Activated CD8-positive, alpha-beta memory T cell treated with anti-CD3 and anti-CD28 coated beads, Interleukin-2, amount 10 ng/mL, durations not matched to agents 7 days and 5 days (primary cell): ENCODE data around the gene KRTAP5-3. TPM values are rescaled to one million over a fixed set of nuclear protein-coding genes. Genes with fewer than 3 reads are reported as not detected.

Experiments
- ATAC-seq: fragments of 150-1000 bp; cut with Tn5 transposase; one replicate; pipeline ENCODE4 v1.10.0; 2021; ENCODE audit warnings: moderate library complexity
- CTCF ChIA-PET: fragments of 350-600 bp; sonication (Branson Sonifier 250); formaldehyde crosslinking; loops from one replicate; lab custom pipeline; 2021; ENCODE audit warnings: antibody characterized with exemption; lab: Charles Lee
- DNase-seq: peaks from one replicate; pipeline ENCODE4 v3.0.0-alpha.2; 2020
- H3K27ac Mint-ChIP-seq: one replicate; pipeline ENCODE4 v1.8.0; 2021; ENCODE audit warnings: mild to moderate bottlenecking, mixed read lengths
- H3K27me3 Mint-ChIP-seq: one replicate; pipeline ENCODE4 v1.8.0; 2021; ENCODE audit warnings: mixed read lengths
- H3K36me3 Mint-ChIP-seq: one replicate; pipeline ENCODE4 v1.8.0; 2021; ENCODE audit warnings: mild to moderate bottlenecking, mixed read lengths
- H3K4me1 Mint-ChIP-seq: one replicate; pipeline ENCODE4 v1.8.0; 2021; ENCODE audit warnings: mixed read lengths
- H3K4me3 Mint-ChIP-seq: one replicate; pipeline ENCODE4 v1.8.0; 2021; ENCODE audit warnings: mild to moderate bottlenecking, moderate library complexity, mixed read lengths
- H3K9me3 Mint-ChIP-seq: one replicate; pipeline ENCODE4 v1.8.0; 2022; ENCODE audit warnings: low read depth, mixed read lengths
- total RNA-seq, 2 experiments: library from RNA; stranded (reverse); gene quantifications; one replicate each; pipeline ENCODE4 v1.2.3, GENCODE V29; 2021

The KRTAP5-3 gene
- total RNA-seq, 2 experiments from 2014 or later = not detected

- CTCF ChIA-PET = interaction anchor here (2.1 to 3.5 kb wide), 2 partner anchors 12 to 16 kb away, joined by 5 to 20 read pairs; no protein-coding TSS in a partner anchor
- ATAC-seq = no peak
Measured at GRCh38 chr11:1562469-1563148, 45.7 kb downstream of the KRTAP5-3 start.

GRCh38 chr11:1561955-1562354 lies 46.3 kb downstream of the KRTAP5-3 start:
- no peak for ATAC-seq
- H3K4me3 Mint-ChIP-seq = no peak overlapping the region
- H3K4me1 Mint-ChIP-seq = no peaks in the 10 kb centered on the region
- CTCF ChIA-PET = no interaction called here
- H3K36me3 Mint-ChIP-seq = no peaks in the 10 kb centered on the region
- DNase-seq = no peak
- H3K27ac Mint-ChIP-seq = no peak overlapping the region
- no peaks in the 10 kb centered on the region for H3K27me3 Mint-ChIP-seq
- no peaks in the 10 kb centered on the region for H3K9me3 Mint-ChIP-seq

More at GRCh38 chr11:1562469-1563148, 45.7 kb downstream of the KRTAP5-3 start:
- H3K27me3 Mint-ChIP-seq = no peaks in the 10 kb centered on the region
- DNase-seq = no peak
- no peak overlapping the region for H3K4me3 Mint-ChIP-seq
- no peak overlapping the region for H3K27ac Mint-ChIP-seq
- H3K9me3 Mint-ChIP-seq = no peaks in the 10 kb centered on the region
- H3K36me3 Mint-ChIP-seq = no peaks in the 10 kb centered on the region
- H3K4me1 Mint-ChIP-seq = no peaks in the 10 kb centered on the region

- Mint-ChIP-seq H3K27me3 (no peaks in the 10 kb centered on the region), H3K27ac (no peak overlapping the region), H3K4me3 (no peak overlapping the region), H3K9me3 (no peaks in the 10 kb centered on the region), H3K4me1 (no peaks in the 10 kb centered on the region), H3K36me3 (no peaks in the 10 kb centered on the region)
- DNase-seq = no peak
- ATAC-seq = no peak
- CTCF ChIA-PET = no interaction called here
Measured at GRCh38 chr11:1561266-1561665, 47.0 kb downstream of the KRTAP5-3 start.

- CTCF ChIA-PET = interaction anchor here (1.1 kb wide), 1 partner anchor 14 kb away, joined by 5 read pairs; no protein-coding TSS in a partner anchor
- Mint-ChIP-seq H3K9me3 (no peaks in the 10 kb centered on the region), H3K27ac (no peak overlapping the region), H3K4me3 (no peak overlapping the region), H3K36me3 (no peaks in the 10 kb centered on the region), H3K27me3 (no peaks in the 10 kb centered on the region), H3K4me1 (no peaks in the 10 kb centered on the region)
- DNase-seq (no peak), ATAC-seq (no peak)
Measured at GRCh38 chr11:1560649-1561251, 47.5 kb downstream of the KRTAP5-3 start.

- no peak for DNase-seq
- CTCF ChIA-PET = interaction anchor here (1.1 to 1.2 kb wide), 2 partner anchors 13 to 15 kb away, joined by 5 read pairs; no protein-coding TSS in a partner anchor
- ATAC-seq = no peak
- H3K27me3 Mint-ChIP-seq = no peaks in the 10 kb centered on the region
- H3K36me3 Mint-ChIP-seq = no peaks in the 10 kb centered on the region
- no peak overlapping the region for H3K27ac Mint-ChIP-seq
- no peaks in the 10 kb centered on the region for H3K4me1 Mint-ChIP-seq
- H3K9me3 Mint-ChIP-seq = no peaks in the 10 kb centered on the region
- no peak overlapping the region for H3K4me3 Mint-ChIP-seq
Measured at GRCh38 chr11:1560002-1560648, 48.1 kb downstream of the KRTAP5-3 start.

GRCh38 chr11:1559111-1559951 lies 48.9 kb downstream of the KRTAP5-3 start:
- DNase-seq (no peak), ATAC-seq (no peak)
- Mint-ChIP-seq H3K27me3 (no peaks in the 10 kb centered on the region), H3K36me3 (no peaks in the 10 kb centered on the region), H3K9me3 (no peaks in the 10 kb centered on the region), H3K4me1 (no peaks in the 10 kb centered on the region), H3K4me3 (no peak overlapping the region), H3K27ac (no peak overlapping the region)
- CTCF ChIA-PET = interaction anchor here (0.9 to 1.2 kb wide), 2 partner anchors 12 to 13 kb away, joined by 3 to 5 read pairs; no protein-coding TSS in a partner anchor

- Mint-ChIP-seq H3K9me3 (no peaks in the 10 kb centered on the region), H3K4me3 (no peak overlapping the region), H3K27me3 (no peaks in the 10 kb centered on the region), H3K4me1 (no peaks in the 10 kb centered on the region), H3K27ac (no peak overlapping the region), H3K36me3 (no peaks in the 10 kb centered on the region)
- no peak for ATAC-seq
- DNase-seq = no peak
- CTCF ChIA-PET = interaction anchor here (0.9 kb wide), 1 partner anchor 12 kb away, joined by 3 read pairs; no protein-coding TSS in a partner anchor
Measured at GRCh38 chr11:1558775-1559110, 49.5 kb downstream of the KRTAP5-3 start.

- H3K4me1 Mint-ChIP-seq = no peaks in the 10 kb centered on the region
- no peaks in the 10 kb centered on the region for H3K36me3 Mint-ChIP-seq
- no peaks in the 10 kb centered on the region for H3K9me3 Mint-ChIP-seq
- CTCF ChIA-PET = interaction anchor here (0.9 kb wide), 1 partner anchor 12 kb away, joined by 3 read pairs; no protein-coding TSS in a partner anchor
- DNase-seq = no peak
- H3K4me3 Mint-ChIP-seq = no peak overlapping the region
- ATAC-seq = no peak
- no peaks in the 10 kb centered on the region for H3K27me3 Mint-ChIP-seq
- no peak overlapping the region for H3K27ac Mint-ChIP-seq
Measured at GRCh38 chr11:1557904-1558774, 50.1 kb downstream of the KRTAP5-3 start.

Other genes starting within 250 kb of the KRTAP5-3 start
- under 1 TPM in 1 of 2 experiments, not detected in 1; 0.40 TPM for gene BRSK2, start 218.5 kb downstream of the KRTAP5-3 start, total RNA-seq
- gene MOB2, start 121.7 kb downstream of the KRTAP5-3 start, total RNA-seq = 10 to 100 TPM; 34.1 to 34.7 TPM
- 1 to 10 TPM in 1 of 2 experiments, under 1 TPM in 1; 0.50 to 1.1 TPM for gene DUSP8, start 36.2 kb downstream of the KRTAP5-3 start, total RNA-seq
- not detected for gene KRTAP5-1, start 23.2 kb downstream of the KRTAP5-3 start, total RNA-seq
- gene KRTAP5-2, start 10.2 kb downstream of the KRTAP5-3 start, total RNA-seq = not detected
- gene KRTAP5-4, start 13.7 kb upstream of the KRTAP5-3 start, total RNA-seq = not detected
- gene KRTAP5-5, start 21.3 kb upstream of the KRTAP5-3 start, total RNA-seq = not detected
- gene KRTAP5-6, start 88.7 kb upstream of the KRTAP5-3 start, total RNA-seq = not detected
- 1 to 10 TPM in 1 of 2 experiments, under 1 TPM in 1; 0.96 to 1.3 TPM for gene IFITM10, start 142.1 kb upstream of the KRTAP5-3 start, total RNA-seq
- gene CTSD, start 155.5 kb upstream of the KRTAP5-3 start, total RNA-seq = 100 to 1,000 TPM; 133 to 165 TPM
- gene SYT8, start 226.5 kb upstream of the KRTAP5-3 start, total RNA-seq = not detected
- gene TNNI2, start 230.5 kb upstream of the KRTAP5-3 start, total RNA-seq = 1 to 10 TPM in 1 of 2 experiments, not detected in 1; 1.0 TPM
- gene LSP1, start 244.6 kb upstream of the KRTAP5-3 start, total RNA-seq = 100 to 1,000 TPM; 574 to 702 TPM